A549 treated with GW870086 at 1 μM for 4 hours (cell line): ENCODE measurements around the gene SPRYD4. TPM values are rescaled to one million over a fixed set of nuclear protein-coding genes. Genes with fewer than 3 reads are reported as not detected.

Experiments used
- total RNA-seq: library from RNA; stranded (reverse); fragments of 200-300 nt; extraction: Qiagen RNA extraction; gene quantifications from 5 replicates; pipeline ENCODE4 v1.2.3, GENCODE V29; 2022; ENCODE audit warnings: low read depth

Gene SPRYD4
- 1.7 to 2.0 TPM (median 1.9 TPM) in 5 replicates for total RNA-seq

GRCh38 chr12:56468216-56469006 is at the start of gene SPRYD4:
Gene SPRYD4, plus strand, starts transcription at chr12:56468578. Its CDS starts 14 bp downstream, at chr12:56468592.

GRCh38 chr12:56448860-56449621 is 19.3 kb upstream of the SPRYD4 start, which contains the start of gene TIMELESS:
Gene TIMELESS, minus strand, starts transcription at chr12:56449426. Its CDS starts 15,256 bp downstream, at chr12:56434170.

DNA sequence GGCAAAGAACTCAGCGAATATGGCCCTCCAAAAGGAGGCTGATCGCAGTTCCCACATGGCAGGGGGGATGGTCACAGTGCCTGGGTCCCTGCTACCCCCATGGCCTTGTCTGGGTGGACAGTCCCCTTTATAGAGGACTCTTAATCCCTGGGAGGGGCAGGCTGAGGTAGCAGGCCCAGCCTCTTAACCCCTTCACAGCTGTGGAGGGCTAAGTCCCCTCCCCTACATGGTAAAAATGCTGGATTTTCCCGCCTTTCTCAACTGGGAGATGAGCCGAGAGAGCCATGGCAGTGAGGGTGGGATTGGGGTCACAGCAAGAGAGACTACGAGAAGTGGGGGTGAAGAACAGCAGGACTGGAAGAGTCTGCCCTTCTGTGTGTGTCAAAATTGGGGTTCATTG is 13.8 kb upstream of the SPRYD4 start, which contains the start of gene MIP:
TSS of gene MIP (minus strand) at position 101 of the 400 bp plus-strand sequence. CDS start at position 57, 44 bp downstream.

DNA sequence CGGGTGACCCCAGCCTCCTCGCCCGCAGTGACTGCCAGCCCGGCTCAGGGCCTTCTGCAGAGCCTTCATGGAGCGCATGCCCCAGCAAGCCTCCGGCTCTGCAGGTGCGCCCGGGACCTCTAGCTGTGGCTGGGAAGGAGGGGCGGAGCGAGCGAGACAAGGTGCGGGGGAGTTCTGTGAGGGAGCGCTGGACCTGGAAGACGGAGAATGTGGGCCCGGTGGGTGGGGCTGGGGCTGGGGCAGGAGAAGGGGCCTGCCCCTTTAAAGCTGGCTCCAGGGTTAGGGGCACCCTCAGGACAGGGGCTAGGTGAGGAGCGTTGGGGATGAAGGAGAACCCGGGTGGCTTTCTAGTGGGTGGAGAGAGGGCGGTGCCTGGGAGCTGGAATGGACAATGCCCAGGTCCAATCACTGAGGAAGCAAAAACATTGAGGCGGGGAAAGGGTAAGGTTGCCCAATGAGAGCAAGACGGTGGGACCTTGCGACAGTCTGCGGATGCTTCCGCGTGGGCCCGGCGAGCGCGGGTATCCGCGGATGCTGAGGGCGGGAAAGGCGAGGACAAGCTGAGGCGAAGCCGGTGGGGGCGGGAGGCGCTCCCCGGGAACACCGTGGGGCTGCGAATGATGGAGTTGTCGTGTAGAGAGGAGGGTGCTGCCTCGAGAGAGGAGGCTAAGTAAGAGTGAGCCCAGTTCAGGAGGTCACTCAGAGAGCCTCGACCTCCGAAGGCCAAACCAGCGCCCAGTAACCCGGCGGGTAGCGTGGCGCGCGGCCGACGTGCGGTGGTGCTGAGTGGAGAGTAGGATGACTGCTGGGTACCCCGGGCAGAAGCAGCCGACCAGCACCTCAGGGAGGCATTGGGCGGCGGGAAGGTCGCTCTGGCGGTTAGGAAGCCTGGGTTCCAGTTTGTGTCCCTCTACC is 19.9 kb downstream of the SPRYD4 start, which contains the start of gene GLS2:
TSS of gene GLS2 (minus strand) at position 121 of the 915 bp plus-strand sequence. CDS start at position 78, 43 bp downstream.

GRCh38 chr12:56521590-56522371 is 53.4 kb downstream of the SPRYD4 start, which contains the start of gene RBMS2:
Gene RBMS2, plus strand, starts transcription at chr12:56521820. Its CDS starts 204 bp downstream, at chr12:56522024.

Other genes starting within 250 kb of the SPRYD4 start
- 20.0 to 27.0 TPM (median 24.3 TPM) in 5 replicates for gene RNF41, start 246.7 kb upstream of the SPRYD4 start, total RNA-seq
- gene NABP2, start 244.2 kb upstream of the SPRYD4 start, total RNA-seq, result 53.0 to 66.2 TPM (median 57.4 TPM) in 5 replicates
- gene SLC39A5, start 238.5 kb upstream of the SPRYD4 start, total RNA-seq, result 0.34 TPM in 1 of 5 replicates, not detected in the others
- gene ANKRD52, start 210.2 kb upstream of the SPRYD4 start, total RNA-seq, result 37.2 to 45.2 TPM (median 43.7 TPM) in 5 replicates
- gene COQ10A, start 201.6 kb upstream of the SPRYD4 start, total RNA-seq, result 16.2 to 17.4 TPM (median 17.0 TPM) in 5 replicates
- gene CS, start 168.2 kb upstream of the SPRYD4 start, total RNA-seq, result 153 to 169 TPM (median 159 TPM) in 5 replicates
- 115 to 162 TPM (median 149 TPM) in 5 replicates for gene CNPY2, start 152.6 kb upstream of the SPRYD4 start, total RNA-seq
- 13.1 to 19.3 TPM (median 15.9 TPM) in 5 replicates for gene PAN2, start 134.6 kb upstream of the SPRYD4 start, total RNA-seq
- 0.21 to 0.70 TPM (median 0.49 TPM) in 4 of 5 replicates, not detected in the other for gene IL23A, start 129.7 kb upstream of the SPRYD4 start, total RNA-seq
- gene STAT2, start 108.5 kb upstream of the SPRYD4 start, total RNA-seq, result 9.8 to 13.2 TPM (median 11.6 TPM) in 5 replicates
- gene APOF, start 105.7 kb upstream of the SPRYD4 start, total RNA-seq, result not detected in 5 replicates
- gene TIMELESS, start 19.2 kb upstream of the SPRYD4 start, total RNA-seq, result 32.5 to 39.5 TPM (median 35.5 TPM) in 5 replicates
- gene MIP, start 13.9 kb upstream of the SPRYD4 start, total RNA-seq, result 0.14 TPM in 1 of 5 replicates, not detected in the others
- 0.08 to 0.37 TPM (median 0.31 TPM) in 4 of 5 replicates, not detected in the other for gene GLS2, start 19.6 kb downstream of the SPRYD4 start, total RNA-seq
- gene RBMS2, start 53.2 kb downstream of the SPRYD4 start, total RNA-seq, result 8.6 to 11.0 TPM (median 10.8 TPM) in 5 replicates
- 24.8 to 42.1 TPM (median 41.1 TPM) in 5 replicates for gene BAZ2A, start 161.7 kb downstream of the SPRYD4 start, total RNA-seq
- gene ATP5F1B, start 177.4 kb downstream of the SPRYD4 start, total RNA-seq, result 823 to 966 TPM (median 921 TPM) in 5 replicates
- 359 to 407 TPM (median 380 TPM) in 5 replicates for gene PTGES3, start 219.7 kb downstream of the SPRYD4 start, total RNA-seq